ENCODE results near the gene MPC1. TPM values are rescaled to one million over a fixed set of nuclear protein-coding genes. Genes with fewer than 3 reads are reported as not detected.

The MPC1 gene
- total and polyA plus RNA-seq, 7 experiments from 2014 or later, result 18.5 to 64.2 (median 30.7) TPM

DNA sequence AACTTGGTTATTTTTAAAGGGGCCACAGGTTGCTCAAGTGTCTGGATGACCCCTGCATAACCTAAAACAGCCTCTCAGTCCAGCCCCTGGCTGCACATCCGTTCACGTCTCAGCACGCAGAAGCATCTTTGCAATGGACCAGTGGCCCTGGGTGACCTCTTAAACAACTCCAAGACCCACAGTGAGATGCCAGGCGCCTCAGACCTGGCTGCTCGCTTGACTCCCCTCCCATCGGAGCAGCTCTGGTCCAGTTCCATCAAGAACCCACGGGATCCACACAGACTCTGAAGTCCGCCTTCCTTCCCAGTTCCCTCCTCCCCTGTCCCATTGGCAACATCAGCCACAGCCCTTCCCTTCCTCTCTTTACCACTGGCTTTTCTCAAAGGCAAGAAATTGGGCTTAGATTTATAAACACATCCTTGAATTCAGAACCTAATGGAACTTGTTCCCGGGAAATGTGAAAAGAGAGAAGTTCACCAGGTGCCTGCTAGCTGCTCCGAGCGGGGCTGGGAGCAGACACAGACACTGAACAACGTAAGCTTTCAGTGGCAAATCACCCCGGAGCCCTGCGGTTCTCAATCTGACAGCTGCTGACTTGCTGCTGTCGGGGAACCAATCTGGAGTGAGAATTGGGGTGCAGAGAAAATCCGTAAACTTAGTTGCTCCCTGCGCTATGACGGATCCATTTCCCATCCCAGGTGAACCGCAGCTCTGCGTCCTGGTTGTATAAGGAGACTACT, 39.6 kb upstream of the MPC1 start:
- no peak overlapping the region for H3K27ac ChIP-seq (ENCODE audit: low read depth, low read length)
- peaks cover 32 to 38% of the 10 kb centered on the region in 2 donors for H3K4me1 ChIP-seq (ENCODE audit: control insufficient read depth in 2 of 2, insufficient read depth in 2 of 2, low read length in 2 of 2)
- Mint-ChIP-seq H3K9me3 (peaks cover 0 to 2% (median 0%) of the 10 kb centered on the region in 11 donors), H3K4me3 (no peak overlapping the region), H3K4me1 (peaks cover 23 to 42% (median 33%) of the 10 kb centered on the region in 7 donors), H3K27me3 (peaks cover 0 to 7% (median 0%) of the 10 kb centered on the region in 5 donors), H3K36me3 (peaks cover 0 to 13% (median 4%) of the 10 kb centered on the region in 5 donors), H3K27ac (peak overlapping the region in 2 of 9 donors; percentile 25 to 79)
- POLR2A ChIA-PET, result interaction anchor here (0.5 to 0.9 kb wide), 2 partner anchors 12 to 324 kb away, joined by 3 read pairs; no protein-coding TSS in a partner anchor
- H3K9me3 ChIP-seq (ENCODE audit: control insufficient read depth in 2 of 3, low read length in 3 of 3), result no peaks in the 10 kb centered on the region
- peaks cover 0 to 8% (median 0%) of the 10 kb centered on the region in 3 experiments for H3K36me3 ChIP-seq (ENCODE audit: control insufficient read depth in 2 of 3, insufficient read depth in 3 of 3, low read length in 3 of 3)
- intact Hi-C loops (cut with micrococcal nuclease), result loop anchor here in 1 of 2 donors (10.0 kb wide), 1 partner anchor 332 kb away; no protein-coding TSS in a partner anchor
- CTCF ChIA-PET, result no interaction called here
- H3K4me3 ChIP-seq (ENCODE audit: low read length), result no peak overlapping the region
- DNase-seq, result no peak
- no peaks in the 10 kb centered on the region for H3K27me3 ChIP-seq (ENCODE audit: control insufficient read depth in 2 of 2, insufficient read depth in 2 of 2, low read length in 2 of 2)
- no peak for ATAC-seq

- ChIA-PET POLR2A (interaction anchor here (1.3 kb wide), 1 partner anchor 16 kb away, joined by 4 read pairs; no protein-coding TSS in a partner anchor), CTCF (interaction anchor here (0.9 kb wide), 1 partner anchor 32 kb away, joined by 3 read pairs; no protein-coding TSS in a partner anchor)
- H3K9me3 Mint-ChIP-seq, result peaks cover 3 to 19% (median 12%) of the 10 kb centered on the region in 11 donors
- peaks cover 42 to 62% (median 53%) of the 10 kb centered on the region in 7 donors for H3K4me1 Mint-ChIP-seq
- no peak overlapping the region for H3K27ac ChIP-seq (ENCODE audit: low read depth, low read length)
- peak overlapping the region in 8 of 9 donors; percentile 53 to 99 (median 91) for H3K27ac Mint-ChIP-seq
- no peak for DNase-seq
- H3K36me3 ChIP-seq (ENCODE audit: control insufficient read depth in 2 of 3, insufficient read depth in 3 of 3, low read length in 3 of 3), result peaks cover 0 to 8% (median 0%) of the 10 kb centered on the region in 3 experiments
- intact Hi-C loops (cut with micrococcal nuclease), result loop anchor here in 1 of 2 donors (10.0 kb wide), 1 partner anchor 334 kb away; no protein-coding TSS in a partner anchor
- no peak overlapping the region for H3K4me3 ChIP-seq (ENCODE audit: low read length)
- no peak for ATAC-seq
- no peaks in the 10 kb centered on the region for H3K9me3 ChIP-seq (ENCODE audit: control insufficient read depth in 2 of 3, low read length in 3 of 3)
- H3K36me3 Mint-ChIP-seq, result peaks cover 11 to 30% (median 14%) of the 10 kb centered on the region in 5 donors
- H3K4me1 ChIP-seq (ENCODE audit: control insufficient read depth in 2 of 2, insufficient read depth in 2 of 2, low read length in 2 of 2), result peaks cover 52 to 58% of the 10 kb centered on the region in 2 donors
- H3K4me3 Mint-ChIP-seq, result peak overlapping the region in 1 of 10 donors; percentile 2
- no peaks in the 10 kb centered on the region for H3K27me3 ChIP-seq (ENCODE audit: control insufficient read depth in 2 of 2, insufficient read depth in 2 of 2, low read length in 2 of 2)
- H3K27me3 Mint-ChIP-seq, result peaks cover 0 to 6% (median 0%) of the 10 kb centered on the region in 5 donors
Measured at GRCh38 chr6:166420351-166420750, 37.6 kb upstream of the MPC1 start.

GRCh38 chr6:166419717-166420116, 37.0 kb upstream of the MPC1 start:
- H3K27me3 Mint-ChIP-seq, result peaks cover 0 to 3% (median 0%) of the 10 kb centered on the region in 5 donors
- no peak for DNase-seq
- peak overlapping the region in 9 of 10 donors; percentile 10 to 79 (median 57) for H3K4me3 Mint-ChIP-seq
- peak overlapping the region; percentile 83 to 99 (median 97) for H3K27ac Mint-ChIP-seq
- H3K9me3 Mint-ChIP-seq, result peaks cover 4 to 20% (median 12%) of the 10 kb centered on the region in 11 donors
- Histone ChIP-seq H3K9me3 (ENCODE audit: control insufficient read depth in 2 of 3, low read length in 3 of 3) (no peaks in the 10 kb centered on the region), H3K4me3 (ENCODE audit: low read length) (no peak overlapping the region), H3K4me1 (ENCODE audit: control insufficient read depth in 2 of 2, insufficient read depth in 2 of 2, low read length in 2 of 2) (peaks cover 58 to 62% of the 10 kb centered on the region in 2 donors), H3K36me3 (ENCODE audit: control insufficient read depth in 2 of 3, insufficient read depth in 3 of 3, low read length in 3 of 3) (peaks cover 0 to 8% (median 0%) of the 10 kb centered on the region in 3 experiments), H3K27ac (ENCODE audit: low read depth, low read length) (peak overlapping the region; percentile 50), H3K27me3 (ENCODE audit: control insufficient read depth in 2 of 2, insufficient read depth in 2 of 2, low read length in 2 of 2) (no peaks in the 10 kb centered on the region)
- H3K36me3 Mint-ChIP-seq, result peaks cover 11 to 31% (median 17%) of the 10 kb centered on the region in 5 donors
- H3K4me1 Mint-ChIP-seq, result peaks cover 48 to 68% (median 59%) of the 10 kb centered on the region in 7 donors
- CTCF ChIA-PET, result interaction anchor here (0.9 to 1.5 kb wide), 3 partner anchors 15 to 22 kb away, joined by 3 to 7 read pairs (median 3); no protein-coding TSS in a partner anchor
- POLR2A ChIA-PET, result interaction anchor here (0.7 to 2.0 kb wide), 6 partner anchors 15 to 162 kb away, joined by 3 to 7 read pairs (median 4); no protein-coding TSS in a partner anchor
- intact Hi-C loops (cut with micrococcal nuclease), result loop anchor here (5.0 to 10.0 kb wide), 3 partner anchors 335 to 575 kb away; partner anchors contain the start of genes CEP43 (in 1 of the 2) and RNASET2 (in 1 of the 2)
- no peak for ATAC-seq

DNA sequence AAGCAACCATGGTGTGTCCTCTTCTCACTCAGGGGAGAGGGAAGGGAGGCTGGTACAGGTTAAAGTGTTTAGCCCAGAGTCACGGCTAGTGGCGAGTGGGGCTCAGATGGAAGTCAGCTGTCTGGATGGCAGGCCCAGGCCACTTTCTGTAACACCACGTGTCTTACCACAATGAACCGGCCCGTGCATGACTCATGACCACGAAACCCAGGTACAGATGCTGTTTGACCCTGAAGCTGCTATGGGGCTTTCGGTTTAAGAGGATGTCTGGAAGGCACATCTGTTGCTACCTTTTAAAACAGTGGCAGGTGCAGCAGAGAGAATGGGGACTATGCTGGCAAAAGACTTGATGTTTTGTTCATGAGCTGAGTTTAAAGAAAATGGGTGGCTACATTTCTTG, 36.5 kb upstream of the MPC1 start:
- DNase-seq (peak in 2 of 9 donors; percentile 34 to 52), ATAC-seq (peak; percentile 42)
- H3K27me3 ChIP-seq (ENCODE audit: control insufficient read depth in 2 of 2, insufficient read depth in 2 of 2, low read length in 2 of 2), result no peaks in the 10 kb centered on the region
- H3K4me3 ChIP-seq (ENCODE audit: low read length), result no peak overlapping the region
- Mint-ChIP-seq H3K4me3 (peak overlapping the region; percentile 4 to 79 (median 57)), H3K27ac (peak overlapping the region; percentile 83 to 99 (median 97)), H3K4me1 (peaks cover 52 to 73% (median 64%) of the 10 kb centered on the region in 7 donors), H3K27me3 (peaks cover 0 to 1% (median 0%) of the 10 kb centered on the region in 5 donors), H3K36me3 (peaks cover 11 to 32% (median 17%) of the 10 kb centered on the region in 5 donors), H3K9me3 (peaks cover 4 to 20% (median 12%) of the 10 kb centered on the region in 11 donors)
- ChIA-PET POLR2A (interaction anchor here (0.6 to 2.0 kb wide), 8 partner anchors 15 to 161 kb away, joined by 3 to 8 read pairs (median 4); no protein-coding TSS in a partner anchor), CTCF (interaction anchor here (0.9 to 1.5 kb wide), 3 partner anchors 15 to 22 kb away, joined by 3 to 7 read pairs (median 3); no protein-coding TSS in a partner anchor)
- H3K9me3 ChIP-seq (ENCODE audit: control insufficient read depth in 2 of 3, low read length in 3 of 3), result no peaks in the 10 kb centered on the region
- peaks cover 0 to 8% (median 0%) of the 10 kb centered on the region in 3 experiments for H3K36me3 ChIP-seq (ENCODE audit: control insufficient read depth in 2 of 3, insufficient read depth in 3 of 3, low read length in 3 of 3)
- H3K27ac ChIP-seq (ENCODE audit: low read depth, low read length), result peak overlapping the region; percentile 50
- H3K4me1 ChIP-seq (ENCODE audit: control insufficient read depth in 2 of 2, insufficient read depth in 2 of 2, low read length in 2 of 2), result peaks cover 63 to 66% of the 10 kb centered on the region in 2 donors
- intact Hi-C loops (cut with micrococcal nuclease), result loop anchor here in 1 of 2 donors (5.0 to 10.0 kb wide), 2 partner anchors 538 to 576 kb away; partner anchors contain the start of genes CEP43 and RNASET2

DNA sequence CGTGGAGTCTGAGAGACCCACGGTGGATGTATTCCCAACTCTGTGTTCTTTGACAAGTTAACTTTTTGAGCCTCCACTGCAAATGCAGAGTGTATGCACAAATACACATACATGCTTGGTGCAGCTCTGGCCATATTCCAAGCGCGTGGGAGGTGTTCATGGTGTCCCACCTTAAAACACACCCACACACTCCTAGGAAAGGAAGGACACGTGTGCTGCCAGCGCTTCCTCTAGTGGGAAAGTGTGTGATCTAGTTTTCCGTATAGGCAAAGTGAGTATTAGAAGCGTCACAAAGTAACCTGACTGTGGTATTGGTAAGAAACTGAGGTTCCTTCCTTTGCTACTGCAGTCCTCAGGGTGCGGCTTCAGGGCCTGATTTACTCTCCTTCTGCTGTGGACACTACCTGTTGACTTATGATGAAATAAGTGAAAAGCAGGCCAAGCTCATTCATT, 36.0 kb upstream of the MPC1 start:
- Histone ChIP-seq H3K27me3 (ENCODE audit: control insufficient read depth in 2 of 2, insufficient read depth in 2 of 2, low read length in 2 of 2) (no peaks in the 10 kb centered on the region), H3K9me3 (ENCODE audit: control insufficient read depth in 2 of 3, low read length in 3 of 3) (no peaks in the 10 kb centered on the region), H3K4me3 (ENCODE audit: low read length) (no peak overlapping the region), H3K36me3 (ENCODE audit: control insufficient read depth in 2 of 3, insufficient read depth in 3 of 3, low read length in 3 of 3) (peaks cover 0 to 8% (median 0%) of the 10 kb centered on the region in 3 experiments), H3K27ac (ENCODE audit: low read depth, low read length) (peak overlapping the region; percentile 50), H3K4me1 (ENCODE audit: control insufficient read depth in 2 of 2, insufficient read depth in 2 of 2, low read length in 2 of 2) (peaks cover 68 to 71% of the 10 kb centered on the region in 2 donors)
- ChIA-PET CTCF (interaction anchor here (0.9 to 1.5 kb wide), 3 partner anchors 16 to 21 kb away, joined by 3 to 7 read pairs (median 3); no protein-coding TSS in a partner anchor), POLR2A (interaction anchor here (0.6 to 2.0 kb wide), 10 partner anchors 11 to 348 kb away, joined by 3 to 8 read pairs (median 3); no protein-coding TSS in a partner anchor)
- peak overlapping the region in 8 of 10 donors; percentile 30 to 79 (median 58) for H3K4me3 Mint-ChIP-seq
- ATAC-seq (no peak), DNase-seq (no peak)
- H3K27ac Mint-ChIP-seq, result peak overlapping the region; percentile 83 to 99 (median 97)
- H3K36me3 Mint-ChIP-seq, result peaks cover 11 to 32% (median 17%) of the 10 kb centered on the region in 5 donors
- H3K4me1 Mint-ChIP-seq, result peaks cover 54 to 77% (median 68%) of the 10 kb centered on the region in 7 donors
- H3K9me3 Mint-ChIP-seq, result peaks cover 4 to 20% (median 12%) of the 10 kb centered on the region in 11 donors
- no peaks in the 10 kb centered on the region for H3K27me3 Mint-ChIP-seq
- intact Hi-C loops (cut with micrococcal nuclease), result loop anchor here in 1 of 2 donors (5.0 to 10.0 kb wide), 2 partner anchors 539 to 576 kb away; partner anchors contain the start of genes CEP43 and RNASET2

All from naive thymus-derived CD4-positive, alpha-beta T cell (primary cell).